Neutrophil (primary cell): ENCODE measurements around the gene NBEAL2.
A peak's percentile ranks its signal among the peaks of the same experiment; 100 is the strongest.

Source experiments
- H3K27ac ChIP-seq: fragments of 200-600 bp; sonication (generic); 2 replicates; pipeline ENCODE4 v1.5.1; 2016; ENCODE audit warnings: mild to moderate bottlenecking, moderate library complexity
- H3K27me3 ChIP-seq: fragments of 200-600 bp; sonication (generic); 2 replicates; pipeline ENCODE4 v1.6.0; 2016; ENCODE audit warnings: mild to moderate bottlenecking
- H3K36me3 ChIP-seq: fragments of 200-600 bp; sonication (generic); 2 replicates; pipeline ENCODE4 v1.5.1; 2017
- H3K4me1 ChIP-seq, 2 experiments: fragments of 200-600 bp in 1 of 2; sonication (generic) in 1 of 2; 1 replicate in 1 of 2; 2 replicates in 1 of 2; pipeline versions ENCODE4 v1.5.1 to v1.6.1; 2013 to 2016; ENCODE audit warnings: low read depth in 1 of 2, low read length in 1 of 2, mild to moderate bottlenecking in 1 of 2, moderate library complexity in 1 of 2; ENCODE audit not compliant: control insufficient read depth in 1 of 2, insufficient read depth in 1 of 2
- H3K4me3 ChIP-seq, 2 experiments: fragments of 200-600 bp in 1 of 2; sonication (generic) in 1 of 2; 1 replicate in 1 of 2; 2 replicates in 1 of 2; pipeline ENCODE4 v1.5.1; 2013 to 2016; ENCODE audit warnings: low read depth in 1 of 2, low read length in 1 of 2, mild to moderate bottlenecking in 1 of 2, moderate library complexity in 1 of 2
- H3K9me3 ChIP-seq: fragments of 200-600 bp; sonication (generic); 2 replicates; pipeline ENCODE4 v1.5.1; 2016
- CTCF ChIP-seq: fragments of 200-600 bp; sonication (generic); IDR thresholded peaks from 2 replicates; pipeline ENCODE4 v1.5.1; 2016; ENCODE audit warnings: antibody characterized with exemption

The NBEAL2 gene

GRCh38 chr3:47003056-47003410 lies 23.6 kb downstream of the NBEAL2 start:
- Histone ChIP-seq H3K4me3 (no peak overlapping the region), H3K27me3 (no peaks in the 10 kb centered on the region), H3K36me3 (peaks cover 100% of the 10 kb centered on the region), H3K27ac (peak overlapping the region; percentile 6), H3K4me1 (peaks cover 2 to 7% of the 10 kb centered on the region in 2 experiments), H3K9me3 (peaks cover 6% of the 10 kb centered on the region)
- no peak for TF ChIP-seq CTCF

GRCh38 chr3:47003461-47004368 lies 24.2 kb downstream of the NBEAL2 start:
- Histone ChIP-seq H3K27ac (peak overlapping the region; percentile 6), H3K4me3 (no peak overlapping the region), H3K27me3 (no peaks in the 10 kb centered on the region), H3K36me3 (peaks cover 100% of the 10 kb centered on the region), H3K9me3 (peaks cover 6% of the 10 kb centered on the region), H3K4me1 (peaks cover 0 to 2% of the 10 kb centered on the region in 2 experiments)
- no peak for TF ChIP-seq CTCF

- H3K27ac ChIP-seq = no peak overlapping the region
- peaks cover 6% of the 10 kb centered on the region for H3K9me3 ChIP-seq
- H3K36me3 ChIP-seq = peaks cover 100% of the 10 kb centered on the region
- no peak for TF ChIP-seq CTCF
- H3K4me1 ChIP-seq = peaks cover 0 to 10% of the 10 kb centered on the region in 2 experiments
- no peaks in the 10 kb centered on the region for H3K27me3 ChIP-seq
- H3K4me3 ChIP-seq = no peak overlapping the region
Observed at GRCh38 chr3:47004369-47005211, 25.1 kb downstream of the NBEAL2 start.

- Histone ChIP-seq H3K4me3 (no peak overlapping the region), H3K27me3 (no peaks in the 10 kb centered on the region), H3K27ac (no peak overlapping the region), H3K4me1 (peaks cover 0 to 12% of the 10 kb centered on the region in 2 experiments), H3K36me3 (peaks cover 100% of the 10 kb centered on the region), H3K9me3 (peaks cover 6% of the 10 kb centered on the region)
- TF ChIP-seq CTCF = no peak
Observed at GRCh38 chr3:47005212-47006144, 26.0 kb downstream of the NBEAL2 start.

DNA sequence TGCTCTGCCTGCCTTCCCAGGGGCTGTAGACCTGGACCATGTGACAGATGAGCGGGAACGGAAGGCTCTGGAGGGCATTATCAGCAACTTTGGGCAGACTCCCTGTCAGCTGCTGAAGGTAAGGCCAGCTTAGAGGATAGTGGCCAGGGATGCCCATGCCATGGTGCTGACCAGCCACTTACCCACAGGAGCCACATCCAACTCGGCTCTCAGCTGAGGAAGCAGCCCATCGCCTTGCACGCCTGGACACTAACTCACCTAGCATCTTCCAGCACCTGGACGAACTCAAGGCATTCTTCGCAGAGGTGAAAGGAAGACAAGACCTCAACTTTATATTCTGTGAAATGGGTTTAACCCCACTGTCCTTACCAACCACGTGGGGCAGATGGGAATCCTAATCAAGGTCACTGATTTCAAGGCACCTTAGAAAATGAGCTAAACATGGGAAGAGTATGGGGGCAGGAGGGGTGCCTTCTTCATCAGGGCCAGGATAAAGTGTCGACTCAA lies 26.7 kb downstream of the NBEAL2 start:
- Histone ChIP-seq H3K36me3 (peaks cover 100% of the 10 kb centered on the region), H3K27ac (no peak overlapping the region), H3K4me3 (no peak overlapping the region), H3K4me1 (peaks cover 0 to 12% of the 10 kb centered on the region in 2 experiments), H3K27me3 (no peaks in the 10 kb centered on the region), H3K9me3 (peaks cover 6% of the 10 kb centered on the region)
- no peak for TF ChIP-seq CTCF
